ENCODE results near the gene DLGAP1. TPM values are rescaled to one million over a fixed set of nuclear protein-coding genes. Genes with fewer than 3 reads are reported as not detected.

Gene DLGAP1
- total and polyA plus RNA-seq, 2 of the 4 experiments (the other 2 are of a cell fraction) = under 0.01 to 0.09 TPM

DNA sequence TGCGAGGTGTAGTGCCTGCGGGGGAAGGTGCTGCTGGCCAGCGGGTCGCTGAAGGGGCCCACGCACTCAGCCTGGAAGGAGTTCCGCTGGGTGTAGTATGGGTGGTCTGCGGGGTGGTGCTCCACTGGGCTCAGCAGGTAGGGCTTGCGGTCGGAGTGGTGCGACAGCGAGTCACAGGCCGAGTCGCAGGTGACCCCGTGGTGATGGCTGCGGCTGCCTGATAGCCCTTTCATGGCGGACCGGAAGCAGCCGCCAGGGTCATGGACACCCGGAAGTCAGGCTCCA lies 575.3 kb downstream of the DLGAP1 start:
- Histone ChIP-seq H2AFZ (replicated peaks; ENCODE audit: low read length, poor library complexity) (no peak overlapping the region), H3K4me3 (ENCODE audit: insufficient read depth, low read depth, low read length) (no peak overlapping the region), H3K79me1 (ENCODE audit: low read depth in 1 of 2, low read length in 2 of 2) (no peaks in the 10 kb centered on the region), H4K91ac (ENCODE audit: insufficient read depth, low read depth, low read length) (no peak overlapping the region), H2BK120ac (ENCODE audit: low read depth, low read length) (no peak overlapping the region), H3K14ac (replicated peaks; ENCODE audit: low read depth, low read length) (no peak overlapping the region), H3K36me3 (ENCODE audit: control insufficient read depth, insufficient read depth, low read length) (no peaks in the 10 kb centered on the region), H3K4me1 (ENCODE audit: control insufficient read depth, insufficient read depth, low read length) (0 out of 2 replicates have a peak, but pooled peaks cover 2% of the 10 kb centered on the region), H3K56ac (ENCODE audit: extremely low read depth, insufficient read depth, low read length) (no peak overlapping the region), H3K9ac (ENCODE audit: low read depth, low read length) (no peak overlapping the region), H4K8ac (ENCODE audit: low read depth in 2 of 2, low read length in 2 of 2) (no peak overlapping the region), H3K4me2 (ENCODE audit: low read depth, low read length) (no peak overlapping the region), H2AK5ac (ENCODE audit: low read depth, low read length) (no peak overlapping the region), H2BK15ac (ENCODE audit: low read depth, low read length) (no peak overlapping the region), H4K20me1 (ENCODE audit: insufficient read depth, low read length) (no peaks in the 10 kb centered on the region), H2BK5ac (ENCODE audit: low read depth, low read length, poor library complexity, severe bottlenecking) (no peak overlapping the region), H4K5ac (ENCODE audit: low read depth, low read length) (no peak overlapping the region), H3K23ac (ENCODE audit: low read depth, low read length) (no peak overlapping the region), H2AK9ac (replicated peaks; ENCODE audit: low read depth, low read length, poor library complexity) (no peak overlapping the region), H3K4ac (ENCODE audit: low read depth, low read length) (no peak overlapping the region), H3K9me3 (ENCODE audit: control insufficient read depth, insufficient read depth, low read length) (no peaks in the 10 kb centered on the region), H3K27ac (ENCODE audit: insufficient read depth, low read length) (no peak overlapping the region), H3K9me1 (ENCODE audit: insufficient read depth, low read length) (no peaks in the 10 kb centered on the region), H3K18ac (ENCODE audit: low read depth, low read length) (no peak overlapping the region), H3K27me3 (ENCODE audit: control insufficient read depth, insufficient read depth, low read length) (peaks cover 3% of the 10 kb centered on the region), H2BK20ac (ENCODE audit: low read depth, low read length) (no peak overlapping the region)
- dilution Hi-C loops (cut with HindIII; ENCODE audit: low sequenced_read_pairs, unreplicated experiment) (no loop called here), in situ Hi-C loops (cut with MboI; ENCODE audit: low sequenced_read_pairs) (no loop called here), intact Hi-C loops (cut with micrococcal nuclease) (no loop called here)
- TF ChIP-seq RCOR1 (IDR thresholded peaks at IDR 0.05; ENCODE audit: insufficient replicate concordance, low read length) (no peak), RAD21 (IDR thresholded peaks at IDR 0.05; ENCODE audit: low read length) (no peak), CEBPB (IDR thresholded peaks at IDR 0.05; ENCODE audit: low read depth, low read length) (no peak), RFX5 (IDR thresholded peaks at IDR 0.05; ENCODE audit: low read depth, low read length) (no peak), MXI1 (IDR thresholded peaks at IDR 0.05; ENCODE audit: borderline replicate concordance, low read depth, low read length) (no peak), MAZ (IDR thresholded peaks at IDR 0.05; ENCODE audit: borderline replicate concordance, low read depth, low read length) (no peak), CHD1 (IDR thresholded peaks at IDR 0.05; ENCODE audit: low read depth, low read length) (no peak), MAFK (IDR thresholded peaks at IDR 0.05; ENCODE audit: low read depth, low read length) (no peak), POLR2A (IDR thresholded peaks at IDR 0.05; ENCODE audit: low read depth, low read length) (no peak), CTCF (conservative IDR thresholded peaks at IDR 0.05; ENCODE audit: low read depth, low read length) (no peak), FOS (IDR thresholded peaks at IDR 0.05; ENCODE audit: low read depth, low read length) (no peak), NFE2L2 (IDR thresholded peaks at IDR 0.05; ENCODE audit: low read depth, low read length) (no peak), USF2 (IDR thresholded peaks at IDR 0.05; ENCODE audit: low read depth, low read length) (no peak)
- TF ChIP-seq, protein P1, sequence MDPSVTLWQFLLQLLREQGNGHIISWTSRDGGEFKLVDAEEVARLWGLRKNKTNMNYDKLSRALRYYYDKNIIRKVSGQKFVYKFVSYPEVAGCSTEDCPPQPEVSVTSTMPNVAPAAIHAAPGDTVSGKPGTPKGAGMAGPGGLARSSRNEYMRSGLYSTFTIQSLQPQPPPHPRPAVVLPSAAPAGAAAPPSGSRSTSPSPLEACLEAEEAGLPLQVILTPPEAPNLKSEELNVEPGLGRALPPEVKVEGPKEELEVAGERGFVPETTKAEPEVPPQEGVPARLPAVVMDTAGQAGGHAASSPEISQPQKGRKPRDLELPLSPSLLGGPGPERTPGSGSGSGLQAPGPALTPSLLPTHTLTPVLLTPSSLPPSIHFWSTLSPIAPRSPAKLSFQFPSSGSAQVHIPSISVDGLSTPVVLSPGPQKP (IDR thresholded peaks at IDR 0.05; ENCODE audit: borderline replicate concordance, low read depth, low read length) = no peak
- 99% methylated on average over 15 of the region's 19 CpGs; no CpG with 5 or more reads in 1 of the 2 experiments for WGBS, 2 experiments (ENCODE audit: extremely low coverage in 2 of 2, insufficient read length in 1 of 2)
- ATAC-seq (ENCODE audit: low read depth) (no peak), DNase-seq (no peak)
- CTCF ChIA-PET = interaction anchor here (0.7 kb wide), 1 partner anchor 10 kb away, joined by 3 read pairs; no protein-coding TSS in a partner anchor
- POLR2A ChIA-PET (ENCODE audit: unreplicated experiment) = no interaction called here
- no TSS peak for BruUV-seq (replicated peaks)
